Activated CD4-positive, alpha-beta T cell treated with anti-CD3 and anti-CD28 coated beads for 24 hours (primary cell): Measurements from ENCODE around the gene BCDIN3D.
"Not testable (repeated sequence)": the region's sequence is repeated elsewhere in the genome, so short reads cannot be mapped to it uniquely, and the experiment has no call there.

Experiments
- DNase-seq, 2 donors: peaks; one replicate each; pipeline ENCODE4 v3.0.0-alpha.2; 2020; ENCODE audit warnings: low read depth in 2 of 2

Gene BCDIN3D, protein sequence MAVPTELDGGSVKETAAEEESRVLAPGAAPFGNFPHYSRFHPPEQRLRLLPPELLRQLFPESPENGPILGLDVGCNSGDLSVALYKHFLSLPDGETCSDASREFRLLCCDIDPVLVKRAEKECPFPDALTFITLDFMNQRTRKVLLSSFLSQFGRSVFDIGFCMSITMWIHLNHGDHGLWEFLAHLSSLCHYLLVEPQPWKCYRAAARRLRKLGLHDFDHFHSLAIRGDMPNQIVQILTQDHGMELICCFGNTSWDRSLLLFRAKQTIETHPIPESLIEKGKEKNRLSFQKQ

GRCh38 chr12:49842519-49843352, at the start of gene BCDIN3D:
Gene BCDIN3D (minus strand): TSS chr12:49843106. CDS start chr12:49843087, 19 bp downstream.
- peak; percentile 91 to 96 for DNase-seq

GRCh38 chr12:49892084-49892731, 49.3 kb upstream of the BCDIN3D start:
- no peak for DNase-seq

GRCh38 chr12:49891476-49891875, 48.6 kb upstream of the BCDIN3D start:
- DNase-seq = no peak

- DNase-seq = no peak
Measured at GRCh38 chr12:49891012-49891411, 48.1 kb upstream of the BCDIN3D start.

GRCh38 chr12:49890096-49890461, 47.2 kb upstream of the BCDIN3D start:
- DNase-seq = no peak

- DNase-seq = no peak
Measured at GRCh38 chr12:49889361-49890095, 46.6 kb upstream of the BCDIN3D start.

DNA sequence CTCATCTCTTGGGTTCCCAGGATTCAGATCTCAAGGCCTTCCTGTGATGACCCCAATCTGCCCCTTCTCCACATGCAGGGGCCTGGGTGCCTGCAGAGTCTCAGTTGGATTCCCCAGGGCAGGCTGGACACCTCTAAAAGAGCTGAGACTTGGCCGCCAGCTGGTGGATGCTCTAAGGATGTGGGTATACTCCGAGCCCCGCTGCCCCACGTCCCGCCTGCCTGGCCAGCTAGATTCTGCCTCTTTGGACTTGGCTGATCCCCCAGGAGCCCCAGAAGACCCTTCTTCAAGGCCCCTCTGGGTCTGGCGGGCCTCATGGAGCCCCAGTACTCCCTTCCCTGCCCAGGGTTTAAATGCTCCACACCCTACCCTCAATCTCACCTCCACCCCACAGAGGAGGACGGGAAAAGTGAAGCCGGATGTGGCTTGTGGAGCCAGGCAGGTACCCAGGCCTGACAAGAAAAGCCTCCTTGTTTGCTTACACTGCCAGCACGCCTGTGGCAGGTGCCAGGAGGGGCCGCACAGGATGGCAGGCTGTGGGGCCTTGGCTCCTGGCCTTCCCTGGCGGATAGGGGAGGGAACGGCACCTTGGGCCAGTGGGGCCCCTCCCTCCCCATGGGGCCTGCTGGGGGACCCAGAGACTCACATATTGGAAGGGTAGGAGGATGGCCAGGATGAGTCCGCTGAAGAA, 45.7 kb upstream of the BCDIN3D start:
- DNase-seq = no peak

DNA sequence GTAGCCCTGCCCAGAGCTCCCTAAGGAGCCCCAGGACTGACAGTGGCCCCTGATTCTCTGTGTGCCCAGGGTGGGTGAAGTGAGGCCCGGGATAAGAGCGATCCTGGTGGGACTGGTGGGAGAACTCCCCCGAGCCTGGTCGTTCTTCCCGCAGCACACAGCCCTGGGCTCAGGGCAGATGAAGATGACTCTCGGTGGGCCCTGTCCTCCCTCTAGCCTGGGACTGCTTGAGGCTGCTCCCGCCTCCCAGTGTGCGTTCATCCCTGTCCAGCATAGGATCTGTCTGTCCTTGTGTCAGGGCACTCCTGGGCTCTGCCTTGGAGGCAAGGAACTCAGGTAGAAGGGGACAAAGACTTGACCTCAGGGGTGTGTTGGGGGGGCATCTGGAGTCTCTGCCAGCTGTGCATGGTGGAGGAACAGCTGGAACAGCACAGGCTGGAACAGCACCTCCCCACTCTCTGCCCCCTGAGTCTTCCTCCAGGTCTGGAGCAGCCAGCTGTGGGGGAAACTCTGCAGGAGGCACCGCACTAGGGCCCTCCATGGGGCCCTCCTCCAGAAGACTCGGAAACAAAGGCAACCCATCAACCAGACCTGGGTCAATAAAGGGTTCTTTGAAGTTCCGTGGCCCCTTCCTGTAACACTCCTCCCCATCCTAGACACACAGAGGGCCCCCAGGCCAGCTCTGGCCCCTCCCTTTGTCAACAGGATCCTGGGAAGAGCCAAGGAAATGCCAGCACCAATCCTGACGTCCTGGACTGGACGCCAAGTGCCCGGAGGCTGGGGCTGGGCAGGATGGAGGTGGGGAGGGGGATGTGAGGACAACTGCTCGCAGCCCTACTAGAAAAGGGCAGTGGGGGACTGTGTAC, 44.9 kb upstream of the BCDIN3D start:
- no peak for DNase-seq

DNA sequence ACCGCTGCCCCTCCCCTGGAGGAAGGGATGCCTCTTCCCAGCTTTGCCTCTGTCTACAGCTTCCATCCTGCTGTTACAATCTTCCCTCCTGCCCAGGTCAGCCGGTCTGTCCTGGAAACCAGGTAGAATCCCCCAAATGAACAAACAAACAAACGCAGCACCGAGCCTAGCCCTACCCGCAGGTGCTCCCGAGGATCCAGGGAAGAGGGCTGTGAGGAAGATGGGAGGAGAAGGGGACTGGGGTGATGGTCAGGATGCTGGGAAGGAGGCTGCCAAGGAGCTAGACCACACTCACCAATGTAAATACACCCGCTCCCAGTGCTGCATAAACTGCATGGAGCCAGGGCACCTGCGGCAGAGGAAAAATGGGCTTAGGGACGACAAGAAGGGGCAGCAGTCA, 44.2 kb upstream of the BCDIN3D start:
- no peak for DNase-seq

GRCh38 chr12:49885663-49886461, 43.0 kb upstream of the BCDIN3D start:
- no peak for DNase-seq

GRCh38 chr12:49885118-49885517, 42.2 kb upstream of the BCDIN3D start:
- DNase-seq = no peak

DNA sequence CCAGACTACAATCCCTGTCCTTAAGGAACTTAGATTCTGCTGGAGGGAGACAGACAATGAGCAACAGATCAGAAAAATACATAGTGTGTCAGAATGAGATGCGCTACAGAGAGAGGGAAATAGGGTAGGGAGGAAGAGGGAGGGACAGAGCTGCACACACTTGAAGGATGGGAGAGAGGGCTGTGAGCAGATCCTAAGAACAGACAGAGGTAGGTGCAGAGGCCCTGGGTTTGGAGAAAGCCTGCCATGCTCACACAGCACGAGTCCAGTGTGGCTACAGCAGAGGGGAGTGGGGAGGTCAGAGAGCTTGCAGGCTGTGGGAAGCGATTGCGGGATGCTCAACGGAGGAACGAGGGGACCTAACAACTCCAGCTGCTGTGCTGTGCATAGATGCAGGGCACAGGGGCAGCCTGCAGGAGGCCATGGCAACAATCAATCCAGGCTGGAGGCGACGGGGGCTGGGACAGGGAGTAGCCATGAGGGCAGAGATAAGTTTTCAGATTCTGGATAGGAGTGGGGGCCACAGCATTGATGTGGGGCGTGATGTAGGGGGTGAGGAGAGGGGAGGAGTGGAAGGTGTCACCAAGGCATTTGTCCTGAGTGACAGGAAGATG, 40.1 kb upstream of the BCDIN3D start:
- DNase-seq = no peak

- DNase-seq = no peak
Measured at GRCh38 chr12:49882248-49882850, 39.4 kb upstream of the BCDIN3D start.

- DNase-seq = no peak
Measured at GRCh38 chr12:49881415-49882247, 38.7 kb upstream of the BCDIN3D start.

DNA sequence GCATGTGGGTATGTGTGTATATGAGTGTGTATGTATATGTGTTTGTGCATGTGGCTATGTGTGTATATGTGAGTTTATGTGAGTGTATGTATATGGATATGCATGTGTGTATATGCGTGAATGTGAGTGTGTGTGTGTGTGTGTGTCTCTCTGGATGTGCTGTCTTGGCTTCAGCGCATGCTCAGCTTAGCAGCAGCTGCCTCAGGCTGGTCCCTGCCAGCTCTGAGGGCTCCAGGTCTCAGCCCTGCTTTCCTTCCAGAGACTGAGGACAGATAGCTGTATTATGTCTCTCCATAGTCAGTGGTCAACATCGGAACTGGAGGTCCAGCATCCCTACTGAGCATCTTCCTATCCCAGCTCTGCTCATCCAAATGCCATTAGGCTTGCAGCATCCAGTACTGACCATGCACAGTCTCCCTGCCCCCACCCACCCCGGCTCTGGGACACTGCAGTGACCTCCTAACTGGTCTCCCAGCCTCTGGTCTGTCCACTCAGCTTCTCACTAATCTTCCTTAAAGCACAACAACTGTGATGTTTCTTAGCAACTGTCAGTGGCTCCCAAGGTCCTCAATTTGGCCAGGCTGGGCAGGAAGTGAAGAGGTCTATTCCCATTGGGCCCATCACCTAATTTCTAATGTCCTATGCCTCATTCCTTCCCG, 38.0 kb upstream of the BCDIN3D start:
- DNase-seq = no peak

GRCh38 chr12:49879065-49879464, 36.2 kb upstream of the BCDIN3D start:
- DNase-seq = not testable (repeated sequence)

DNA sequence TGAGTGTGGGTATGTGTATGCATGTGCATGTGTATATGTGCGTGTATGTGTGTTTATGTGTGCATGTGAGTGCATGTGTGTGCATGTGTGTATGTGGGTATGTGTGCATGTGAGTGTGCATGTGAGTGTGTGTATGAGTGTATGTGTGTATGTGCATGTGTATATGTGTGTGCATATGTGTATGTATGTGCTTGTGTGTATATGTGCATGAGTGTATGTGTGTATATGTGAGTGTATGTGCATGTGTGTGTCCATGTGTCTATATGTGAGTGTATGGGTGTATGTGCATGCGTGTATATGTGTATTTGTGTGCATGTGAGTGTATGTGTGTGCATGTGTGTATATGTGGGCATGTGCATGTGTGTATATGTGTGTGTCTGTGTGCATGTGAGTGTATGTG, 35.1 kb upstream of the BCDIN3D start:
- DNase-seq = no peak
